ENCODE measurements around the gene ARHGEF12. TPM values are rescaled to one million over a fixed set of nuclear protein-coding genes. Genes with fewer than 3 reads are reported as not detected.

ARHGEF12 gene
- total RNA-seq, 1 donor from 2014 or later = 40.8 TPM

DNA sequence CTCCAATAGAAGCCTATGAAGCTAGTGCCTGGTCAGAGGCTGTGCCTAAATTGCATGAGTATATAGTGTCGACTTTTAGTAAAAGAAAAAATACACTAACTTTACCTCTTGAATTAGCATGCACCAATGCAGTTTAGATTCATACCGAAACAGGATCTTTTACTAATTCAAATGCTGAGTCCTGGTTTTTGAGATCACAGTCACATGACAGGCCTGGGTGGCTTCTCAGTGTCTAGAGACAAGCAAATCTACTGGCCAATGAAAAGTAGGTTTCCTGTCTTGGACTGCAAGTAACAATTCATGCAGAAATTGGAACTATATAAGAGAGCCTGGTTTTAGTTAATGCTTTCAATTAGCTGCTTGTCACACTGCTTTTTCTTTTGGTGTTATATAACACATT is 7.2 kb downstream of the ARHGEF12 start:
- H3K9me3 Mint-ChIP-seq (ENCODE audit: unreplicated experiment) = peaks cover 2% of the 10 kb centered on the region
- no peak for DNase-seq
- H3K27ac Mint-ChIP-seq (ENCODE audit: unreplicated experiment) = no peak overlapping the region
- H3K36me3 Mint-ChIP-seq (ENCODE audit: unreplicated experiment) = no peaks in the 10 kb centered on the region
- no peak overlapping the region for H3K4me3 Mint-ChIP-seq (ENCODE audit: unreplicated experiment)
- H3K27me3 Mint-ChIP-seq (ENCODE audit: unreplicated experiment) = peaks cover 2% of the 10 kb centered on the region
- TF ChIP-seq, protein P1, sequence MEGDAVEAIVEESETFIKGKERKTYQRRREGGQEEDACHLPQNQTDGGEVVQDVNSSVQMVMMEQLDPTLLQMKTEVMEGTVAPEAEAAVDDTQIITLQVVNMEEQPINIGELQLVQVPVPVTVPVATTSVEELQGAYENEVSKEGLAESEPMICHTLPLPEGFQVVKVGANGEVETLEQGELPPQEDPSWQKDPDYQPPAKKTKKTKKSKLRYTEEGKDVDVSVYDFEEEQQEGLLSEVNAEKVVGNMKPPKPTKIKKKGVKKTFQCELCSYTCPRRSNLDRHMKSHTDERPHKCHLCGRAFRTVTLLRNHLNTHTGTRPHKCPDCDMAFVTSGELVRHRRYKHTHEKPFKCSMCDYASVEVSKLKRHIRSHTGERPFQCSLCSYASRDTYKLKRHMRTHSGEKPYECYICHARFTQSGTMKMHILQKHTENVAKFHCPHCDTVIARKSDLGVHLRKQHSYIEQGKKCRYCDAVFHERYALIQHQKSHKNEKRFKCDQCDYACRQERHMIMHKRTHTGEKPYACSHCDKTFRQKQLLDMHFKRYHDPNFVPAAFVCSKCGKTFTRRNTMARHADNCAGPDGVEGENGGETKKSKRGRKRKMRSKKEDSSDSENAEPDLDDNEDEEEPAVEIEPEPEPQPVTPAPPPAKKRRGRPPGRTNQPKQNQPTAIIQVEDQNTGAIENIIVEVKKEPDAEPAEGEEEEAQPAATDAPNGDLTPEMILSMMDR (IDR thresholded peaks at IDR 0.05; ENCODE audit: partially characterized antibody, unreplicated experiment) = no peak
- H3K4me1 Mint-ChIP-seq (ENCODE audit: low read depth, unreplicated experiment) = peaks cover 26% of the 10 kb centered on the region

DNA sequence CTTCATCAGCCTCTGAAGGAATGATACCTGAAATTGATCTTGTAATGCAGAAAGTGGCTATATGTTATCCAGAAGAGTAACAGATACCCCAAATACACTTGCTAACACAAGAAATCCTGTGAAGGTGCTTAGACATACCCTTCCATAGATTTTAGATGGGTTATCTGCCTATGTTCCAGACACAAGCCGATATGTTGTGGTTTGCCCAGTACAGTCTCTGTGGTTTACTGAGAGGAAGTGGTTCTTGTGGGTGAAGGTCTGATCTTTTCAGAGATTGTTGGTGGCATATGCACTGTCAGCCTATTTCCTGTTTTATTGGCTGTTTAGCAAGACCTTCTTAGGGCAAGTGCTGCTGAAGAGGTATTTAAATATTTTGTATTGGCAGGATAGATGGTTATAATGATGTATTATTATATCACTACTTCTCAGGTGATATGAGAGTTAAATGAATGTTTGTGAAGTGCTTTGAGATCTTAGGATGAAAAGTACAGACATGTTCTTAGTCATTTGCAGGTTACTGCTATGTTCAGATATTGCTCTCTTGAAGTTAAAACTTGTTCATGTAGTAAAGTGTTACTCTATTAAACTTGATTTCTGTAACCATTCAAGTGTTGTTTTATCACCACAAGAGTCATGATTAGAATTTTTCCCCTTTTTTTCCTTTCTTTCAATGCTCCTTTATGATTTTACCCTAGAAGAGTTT is 8.2 kb downstream of the ARHGEF12 start:
- Mint-ChIP-seq H3K4me1 (ENCODE audit: low read depth, unreplicated experiment) (peaks cover 19% of the 10 kb centered on the region), H3K36me3 (ENCODE audit: unreplicated experiment) (no peaks in the 10 kb centered on the region), H3K27me3 (ENCODE audit: unreplicated experiment) (peaks cover 2% of the 10 kb centered on the region), H3K27ac (ENCODE audit: unreplicated experiment) (no peak overlapping the region), H3K9me3 (ENCODE audit: unreplicated experiment) (peaks cover 2% of the 10 kb centered on the region), H3K4me3 (ENCODE audit: unreplicated experiment) (no peak overlapping the region)
- TF ChIP-seq, protein P1 (IDR thresholded peaks at IDR 0.05; ENCODE audit: partially characterized antibody, unreplicated experiment) = no peak
- DNase-seq = no peak

DNA sequence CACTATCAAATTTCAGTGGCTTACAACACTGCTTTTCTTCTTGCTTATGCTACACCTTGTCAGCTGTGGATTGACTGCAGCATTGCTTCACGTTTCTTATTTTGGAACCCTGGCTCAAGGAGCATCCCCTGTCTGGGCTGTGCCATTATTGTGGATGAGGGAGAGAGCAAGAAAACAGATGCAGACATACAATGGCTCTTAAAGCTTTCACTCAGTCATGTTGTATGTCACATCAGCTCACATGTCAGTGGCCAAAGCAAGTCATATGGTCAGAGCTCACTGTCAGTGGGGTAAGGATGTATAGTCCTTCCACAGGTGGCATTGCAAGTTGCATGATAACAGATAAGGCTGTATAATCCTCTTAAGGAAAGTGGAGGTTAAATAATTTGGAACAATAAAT is 10.0 kb downstream of the ARHGEF12 start:
- H3K27me3 Mint-ChIP-seq (ENCODE audit: unreplicated experiment) = peaks cover 4% of the 10 kb centered on the region
- H3K4me3 Mint-ChIP-seq (ENCODE audit: unreplicated experiment) = no peak overlapping the region
- H3K4me1 Mint-ChIP-seq (ENCODE audit: low read depth, unreplicated experiment) = peaks cover 12% of the 10 kb centered on the region
- no peaks in the 10 kb centered on the region for H3K36me3 Mint-ChIP-seq (ENCODE audit: unreplicated experiment)
- TF ChIP-seq, protein P1 (IDR thresholded peaks at IDR 0.05; ENCODE audit: partially characterized antibody, unreplicated experiment) = no peak
- no peak overlapping the region for H3K27ac Mint-ChIP-seq (ENCODE audit: unreplicated experiment)
- H3K9me3 Mint-ChIP-seq (ENCODE audit: unreplicated experiment) = no peaks in the 10 kb centered on the region
- DNase-seq = no peak

DNA sequence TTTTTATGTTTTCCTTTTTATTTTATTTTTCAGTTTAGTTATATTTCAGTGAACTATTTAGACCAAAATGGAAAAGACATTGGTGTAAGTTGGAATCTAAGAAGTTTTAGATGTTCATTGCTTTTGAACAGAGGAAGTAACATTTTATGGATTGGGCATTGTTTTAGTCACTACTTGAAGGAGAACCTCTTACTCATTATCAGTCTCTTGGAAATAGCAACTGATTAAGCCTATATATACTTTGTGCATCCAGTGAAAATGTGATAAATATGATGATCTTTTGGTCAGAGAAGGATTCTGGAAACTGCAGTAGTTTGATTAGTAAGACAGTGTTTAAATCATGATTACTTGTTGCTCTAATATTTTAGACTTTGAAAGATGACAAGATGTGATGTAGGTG is 14.4 kb downstream of the ARHGEF12 start:
- peaks cover 18% of the 10 kb centered on the region for H3K4me1 Mint-ChIP-seq (ENCODE audit: low read depth, unreplicated experiment)
- H3K9me3 Mint-ChIP-seq (ENCODE audit: unreplicated experiment) = no peaks in the 10 kb centered on the region
- H3K27ac Mint-ChIP-seq (ENCODE audit: unreplicated experiment) = no peak overlapping the region
- peaks cover 4% of the 10 kb centered on the region for H3K27me3 Mint-ChIP-seq (ENCODE audit: unreplicated experiment)
- no peak for DNase-seq
- TF ChIP-seq, protein P1 (IDR thresholded peaks at IDR 0.05; ENCODE audit: partially characterized antibody, unreplicated experiment) = no peak
- no peaks in the 10 kb centered on the region for H3K36me3 Mint-ChIP-seq (ENCODE audit: unreplicated experiment)
- no peak overlapping the region for H3K4me3 Mint-ChIP-seq (ENCODE audit: unreplicated experiment)

DNA sequence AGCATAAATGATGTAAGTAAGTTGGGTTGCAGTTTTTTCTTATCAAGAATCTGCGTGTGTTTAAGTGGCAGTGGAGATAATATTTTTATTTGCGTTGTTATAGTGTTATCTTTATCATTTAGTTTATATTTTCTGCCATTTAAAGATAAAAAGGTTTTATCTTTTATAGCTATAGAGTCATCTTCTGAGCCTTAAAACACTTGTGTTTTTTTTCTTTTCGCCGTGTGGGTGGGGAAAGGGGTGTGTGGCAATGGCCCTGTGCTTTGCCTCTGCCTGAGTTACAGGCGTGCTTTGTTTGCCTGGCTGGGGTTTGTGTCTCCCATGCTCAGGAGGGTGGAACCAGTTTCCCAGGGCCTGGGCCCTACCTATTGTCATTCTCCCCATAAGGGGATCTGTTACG is 16.2 kb downstream of the ARHGEF12 start:
- DNase-seq = no peak
- TF ChIP-seq, protein P1 (IDR thresholded peaks at IDR 0.05; ENCODE audit: partially characterized antibody, unreplicated experiment) = no peak
- no peaks in the 10 kb centered on the region for H3K36me3 Mint-ChIP-seq (ENCODE audit: unreplicated experiment)
- no peak overlapping the region for H3K27ac Mint-ChIP-seq (ENCODE audit: unreplicated experiment)
- H3K4me3 Mint-ChIP-seq (ENCODE audit: unreplicated experiment) = no peak overlapping the region
- peaks cover 10% of the 10 kb centered on the region for H3K4me1 Mint-ChIP-seq (ENCODE audit: low read depth, unreplicated experiment)
- no peaks in the 10 kb centered on the region for H3K9me3 Mint-ChIP-seq (ENCODE audit: unreplicated experiment)
- H3K27me3 Mint-ChIP-seq (ENCODE audit: unreplicated experiment) = peaks cover 2% of the 10 kb centered on the region

Data from glutamatergic neuron (in vitro differentiated cells).